WERI-Rb-1 (cell line): ENCODE results near the gene NR1I2.

Experiments used
- DNase-seq: peaks from one replicate; pipeline ENCODE4 v3.0.0-alpha.2; 2020
- H3K27ac ChIP-seq: fragments of 250-450 bp; sonication (Bioruptor Pico); 2 replicates; pipeline ENCODE4 v1.5.1; 2020; ENCODE audit warnings: mild to moderate bottlenecking, moderate library complexity
- H3K27me3 ChIP-seq: fragments of 250-450 bp; sonication (Bioruptor Pico); 2 replicates; pipeline ENCODE4 v1.5.1; 2021; ENCODE audit warnings: mild to moderate bottlenecking, low read depth, moderate library complexity; ENCODE audit not compliant: insufficient read depth, severe bottlenecking
- H3K36me3 ChIP-seq: fragments of 250-450 bp; sonication (Bioruptor Pico); 2 replicates; pipeline ENCODE4 v1.5.1; 2020; ENCODE audit warnings: mild to moderate bottlenecking, moderate library complexity
- H3K4me3 ChIP-seq: 2 replicates; pipeline ENCODE4 v1.5.1; 2011; ENCODE audit warnings: low read depth, mild to moderate bottlenecking, control low read depth, low read length
- H3K9me3 ChIP-seq: fragments of 250-450 bp; sonication (Bioruptor Pico); 2 replicates; pipeline ENCODE4 v1.5.1; 2021; ENCODE audit warnings: mild to moderate bottlenecking, moderate library complexity; ENCODE audit not compliant: severe bottlenecking
- CTCF ChIP-seq: IDR thresholded peaks from 2 replicates; pipeline ENCODE4 v1.5.1; 2011; ENCODE audit warnings: low read depth, mild to moderate bottlenecking, control low read depth, inconsistent platforms, low read length

NR1I2 gene

GRCh38 chr3:119835556-119835955, 53.7 kb downstream of the NR1I2 start:
- no peak for TF ChIP-seq CTCF
- Histone ChIP-seq H3K9me3 (no peaks in the 10 kb centered on the region), H3K27ac (no peak overlapping the region), H3K4me3 (no peak overlapping the region), H3K36me3 (peaks cover 8% of the 10 kb centered on the region), H3K27me3 (no peaks in the 10 kb centered on the region)
- DNase-seq: no peak

GRCh38 chr3:119841808-119842471, 60.0 kb downstream of the NR1I2 start:
- Histone ChIP-seq H3K4me3 (no peak overlapping the region), H3K36me3 (peaks cover 12% of the 10 kb centered on the region), H3K27ac (no peak overlapping the region), H3K9me3 (no peaks in the 10 kb centered on the region), H3K27me3 (no peaks in the 10 kb centered on the region)
- DNase-seq: no peak
- TF ChIP-seq CTCF: no peak

GRCh38 chr3:119849126-119849525, 67.2 kb downstream of the NR1I2 start:
- H3K9me3 ChIP-seq: no peaks in the 10 kb centered on the region
- H3K4me3 ChIP-seq: no peak overlapping the region
- H3K36me3 ChIP-seq: peaks cover 2% of the 10 kb centered on the region; the same call in 1 of the 2 replicates
- DNase-seq: no peak
- no peak for TF ChIP-seq CTCF
- no peak overlapping the region for H3K27ac ChIP-seq
- no peaks in the 10 kb centered on the region for H3K27me3 ChIP-seq

GRCh38 chr3:119856695-119857094, 74.8 kb downstream of the NR1I2 start:
- peaks cover 32% of the 10 kb centered on the region for H3K36me3 ChIP-seq
- DNase-seq: no peak
- no peak for TF ChIP-seq CTCF
- H3K9me3 ChIP-seq: no peaks in the 10 kb centered on the region
- no peaks in the 10 kb centered on the region for H3K27me3 ChIP-seq
- H3K4me3 ChIP-seq: no peak overlapping the region
- no peak overlapping the region for H3K27ac ChIP-seq

GRCh38 chr3:119858957-119859356, 77.1 kb downstream of the NR1I2 start:
- no peak overlapping the region for H3K4me3 ChIP-seq
- DNase-seq: no peak
- H3K9me3 ChIP-seq: no peaks in the 10 kb centered on the region
- H3K27me3 ChIP-seq: no peaks in the 10 kb centered on the region
- peaks cover 44% of the 10 kb centered on the region for H3K36me3 ChIP-seq
- TF ChIP-seq CTCF: no peak
- H3K27ac ChIP-seq: no peak overlapping the region

GRCh38 chr3:119859728-119860127, 77.8 kb downstream of the NR1I2 start:
- no peaks in the 10 kb centered on the region for H3K27me3 ChIP-seq
- DNase-seq: no peak
- TF ChIP-seq CTCF: no peak
- H3K4me3 ChIP-seq: no peak overlapping the region
- H3K36me3 ChIP-seq: peaks cover 44% of the 10 kb centered on the region
- no peaks in the 10 kb centered on the region for H3K9me3 ChIP-seq
- H3K27ac ChIP-seq: no peak overlapping the region
